Activated B cell treated with CpG ODN at 0.5 μM for 24 hours (primary cell): ENCODE data around the gene SNX27. TPM values are rescaled to one million over a fixed set of nuclear protein-coding genes. Genes with fewer than 3 reads are reported as not detected.

Experiments
- ATAC-seq: fragments of 200-7000 bp; cut with Tn5 transposase; one replicate; pipeline ENCODE4 v1.10.0; 2021; ENCODE audit warnings: low read depth, mild to moderate bottlenecking, moderate library complexity
- CTCF ChIA-PET: fragments of 350-600 bp; sonication (Branson Sonifier 250); formaldehyde crosslinking; loops from one replicate; lab custom pipeline; 2021; ENCODE audit warnings: antibody characterized with exemption; lab: Charles Lee
- POLR2A ChIA-PET: fragments of 350-600 bp; sonication (Branson Sonifier 250); formaldehyde crosslinking; loops from one replicate; lab custom pipeline; 2021; ENCODE audit warnings: antibody characterized with exemption; lab: Charles Lee
- DNase-seq: peaks from one replicate; pipeline ENCODE4 v3.0.0; 2022
- H3K27ac Mint-ChIP-seq: one replicate; pipeline ENCODE4 v1.8.0; 2020; ENCODE audit warnings: mixed read lengths
- H3K27me3 Mint-ChIP-seq: one replicate; pipeline ENCODE4 v1.8.0; 2021; ENCODE audit warnings: mixed read lengths
- H3K36me3 Mint-ChIP-seq: one replicate; pipeline ENCODE4 v1.8.0; 2021; ENCODE audit warnings: low read depth, mixed read lengths
- H3K4me1 Mint-ChIP-seq: one replicate; pipeline ENCODE4 v1.8.0; 2021; ENCODE audit warnings: mixed read lengths
- H3K4me3 Mint-ChIP-seq: one replicate; pipeline ENCODE4 v1.8.0; 2020; ENCODE audit warnings: mild to moderate bottlenecking, mixed read lengths
- H3K9me3 Mint-ChIP-seq: one replicate; pipeline ENCODE4 v1.8.0; 2020; ENCODE audit warnings: mixed read lengths
- CTCF ChIP-seq: fragments of 200-600 bp; IDR thresholded peaks from one replicate; pipeline ENCODE4 v1.8.0; 2022; ENCODE audit warnings: antibody characterized with exemption, mild to moderate bottlenecking
- intact Hi-C: fragments of 100-400 bp; cut with micrococcal nuclease; formaldehyde crosslinking; loops from one replicate; pipeline ENCODE4 v1.15.1; 2024
- total RNA-seq: library from RNA; stranded (reverse); gene quantifications from 2 replicates; pipeline ENCODE4 v1.2.3, GENCODE V29; 2022

Gene SNX27
- total RNA-seq, 1 donor from 2014 or later, result 27.6 TPM

- POLR2A ChIA-PET, result no interaction called here
- intact Hi-C loops, result no loop called here
- Mint-ChIP-seq H3K4me1 (peaks cover 5% of the 10 kb centered on the region), H3K36me3 (no peaks in the 10 kb centered on the region), H3K9me3 (no peaks in the 10 kb centered on the region), H3K4me3 (no peak overlapping the region), H3K27ac (no peak overlapping the region), H3K27me3 (no peaks in the 10 kb centered on the region)
- no peak for ATAC-seq
- no peak for TF ChIP-seq CTCF
- CTCF ChIA-PET, result no interaction called here
- DNase-seq, result no peak
Observed at GRCh38 chr1:151706464-151707415, 94.9 kb downstream of the SNX27 start.

GRCh38 chr1:151707541-151708065 is 95.8 kb downstream of the SNX27 start:
- Mint-ChIP-seq H3K27me3 (no peaks in the 10 kb centered on the region), H3K36me3 (no peaks in the 10 kb centered on the region), H3K4me1 (peaks cover 5% of the 10 kb centered on the region), H3K4me3 (no peak overlapping the region), H3K9me3 (no peaks in the 10 kb centered on the region), H3K27ac (no peak overlapping the region)
- ChIA-PET POLR2A (no interaction called here), CTCF (no interaction called here)
- intact Hi-C loops, result no loop called here
- TF ChIP-seq CTCF, result no peak
- ATAC-seq, result no peak
- DNase-seq, result no peak

GRCh38 chr1:151708891-151709290 is 97.0 kb downstream of the SNX27 start:
- no peak for TF ChIP-seq CTCF
- ChIA-PET POLR2A (interaction anchor here (0.5 kb wide), 1 partner anchor 49 kb away, joined by 3 read pairs; no protein-coding TSS in a partner anchor), CTCF (no interaction called here)
- H3K4me3 Mint-ChIP-seq, result no peak overlapping the region
- peaks cover 5% of the 10 kb centered on the region for H3K4me1 Mint-ChIP-seq
- no peak for ATAC-seq
- H3K27me3 Mint-ChIP-seq, result no peaks in the 10 kb centered on the region
- no peak overlapping the region for H3K27ac Mint-ChIP-seq
- no peak for DNase-seq
- no peaks in the 10 kb centered on the region for H3K9me3 Mint-ChIP-seq
- no peaks in the 10 kb centered on the region for H3K36me3 Mint-ChIP-seq
- intact Hi-C loops, result no loop called here

GRCh38 chr1:151710187-151710840 is 98.5 kb downstream of the SNX27 start:
- no peak for TF ChIP-seq CTCF
- intact Hi-C loops, result no loop called here
- DNase-seq (no peak), ATAC-seq (no peak)
- no peaks in the 10 kb centered on the region for H3K9me3 Mint-ChIP-seq
- H3K4me3 Mint-ChIP-seq, result no peak overlapping the region
- CTCF ChIA-PET, result no interaction called here
- no peaks in the 10 kb centered on the region for H3K36me3 Mint-ChIP-seq
- H3K4me1 Mint-ChIP-seq, result peaks cover 5% of the 10 kb centered on the region
- H3K27ac Mint-ChIP-seq, result no peak overlapping the region
- peaks cover 5% of the 10 kb centered on the region for H3K27me3 Mint-ChIP-seq
- POLR2A ChIA-PET, result no interaction called here
